Umbilical cord (tissue), 2 donors: ENCODE measurements around the gene CYP2B6. TPM values are rescaled to one million over a fixed set of nuclear protein-coding genes. Genes with fewer than 3 reads are reported as not detected.
"Not testable (repeated sequence)": the region's sequence is repeated elsewhere in the genome, so short reads cannot be mapped to it uniquely, and the experiment has no call there.

Source experiments
- DNase-seq: peaks from one replicate; pipeline ENCODE4 v3.0.0-alpha.2; 2015; ENCODE audit warnings: low spot score
- total RNA-seq: library from RNA; depleted of rRNA; stranded (reverse); fragments of >200 nt; gene quantifications from one replicate; pipeline ENCODE4 v1.2.3, GENCODE V29; 2014; ENCODE audit warnings: low replicate concordance; ENCODE audit not compliant: insufficient read depth

The CYP2B6 gene
- total RNA-seq, 1 donor from 2014 or later: 0.48 TPM

- not testable (repeated sequence) for DNase-seq
These were observed 10.2 kb upstream of the CYP2B6 start for GRCh38 chr19:40980743-40981442.

GRCh38 chr19:40981591-40981990 is 9.5 kb upstream of the CYP2B6 start:
- no peak for DNase-seq

GRCh38 chr19:40982594-40983101 is 8.4 kb upstream of the CYP2B6 start:
- peak; percentile 28 for DNase-seq

- no peak for DNase-seq
These were observed 1.6 kb upstream of the CYP2B6 start for GRCh38 chr19:40989453-40989852.

GRCh38 chr19:40995355-40995754 is 4.3 kb downstream of the CYP2B6 start:
- DNase-seq: no peak

- DNase-seq: not testable (repeated sequence)
These were observed 7.9 kb downstream of the CYP2B6 start for GRCh38 chr19:40999018-40999417.

GRCh38 chr19:41000310-41000737 is 9.2 kb downstream of the CYP2B6 start:
- no peak for DNase-seq

- no peak for DNase-seq
These were observed 10.3 kb downstream of the CYP2B6 start for GRCh38 chr19:41001243-41001971.

GRCh38 chr19:41003656-41004055 is 12.6 kb downstream of the CYP2B6 start:
- not testable (repeated sequence) for DNase-seq

GRCh38 chr19:41009700-41010235 is 18.7 kb downstream of the CYP2B6 start:
- no peak for DNase-seq

GRCh38 chr19:41013359-41013758 is 22.3 kb downstream of the CYP2B6 start:
- no peak for DNase-seq

GRCh38 chr19:41014643-41015042 is 23.6 kb downstream of the CYP2B6 start:
- no peak for DNase-seq

- no peak for DNase-seq
These were observed 25.5 kb downstream of the CYP2B6 start for GRCh38 chr19:41016488-41017071.

GRCh38 chr19:41018736-41019290 is 27.7 kb downstream of the CYP2B6 start:
- DNase-seq: no peak

- no peak for DNase-seq
These were observed 28.3 kb downstream of the CYP2B6 start for GRCh38 chr19:41019346-41019745.

- no peak for DNase-seq
These were observed 32.1 kb downstream of the CYP2B6 start for GRCh38 chr19:41023193-41023592.

GRCh38 chr19:41025411-41025810 is 34.3 kb downstream of the CYP2B6 start:
- DNase-seq: no peak

- DNase-seq: no peak
These were observed 34.8 kb downstream of the CYP2B6 start for GRCh38 chr19:41025871-41026270.

GRCh38 chr19:41027273-41027967 is 36.3 kb downstream of the CYP2B6 start:
- no peak for DNase-seq

- DNase-seq: no peak
These were observed 38.7 kb downstream of the CYP2B6 start for GRCh38 chr19:41029524-41030432.
